HL-60 (cell line): ENCODE data around the gene MAOA.

Experiments
- CTCF ChIP-seq: IDR thresholded peaks from one replicate; pipeline ENCODE4 v1.5.1; 2011; ENCODE audit warnings: low read length, control low read depth, inconsistent platforms; ENCODE audit not compliant: insufficient read depth
- GABPA ChIP-seq: IDR thresholded peaks from 2 replicates; pipeline ENCODE4 v1.6.1; 2012; ENCODE audit warnings: low read depth
- POLR2AphosphoS5 ChIP-seq: IDR thresholded peaks from 2 replicates; pipeline ENCODE4 v1.6.1; 2012; ENCODE audit warnings: low read depth
- REST ChIP-seq: IDR thresholded peaks from 2 replicates; pipeline ENCODE4 v1.6.1; 2012; ENCODE audit warnings: low read depth; ENCODE audit not compliant: insufficient replicate concordance
- SPI1 ChIP-seq: IDR thresholded peaks from 2 replicates; pipeline ENCODE4 v1.6.1; 2012; ENCODE audit warnings: low read depth, mild to moderate bottlenecking, borderline replicate concordance

- TF ChIP-seq CTCF (no peak), POLR2AphosphoS5 (no peak), REST (no peak), GABPA (no peak), SPI1 (no peak)
Measured at GRCh38 chrX:43716696-43717095, 60.6 kb downstream of the MAOA start.
